H9 (cell line): Measurements from ENCODE around the gene ACYP2. TPM values are rescaled to one million over a fixed set of nuclear protein-coding genes. Genes with fewer than 3 reads are reported as not detected.

Experiments used
- DNase-seq: peaks from one replicate; pipeline ENCODE4 v3.0.0-alpha.2; 2017
- H2AFZ ChIP-seq: one replicate; pipeline ENCODE4 v1.6.1; 2013; ENCODE audit warnings: mild to moderate bottlenecking, low read length, control low read depth, moderate library complexity
- H2AK5ac ChIP-seq: 2 replicates; pipeline ENCODE4 v1.6.1; 2013; ENCODE audit warnings: low read length, control low read depth, mixed read lengths; ENCODE audit not compliant: insufficient read length
- H2BK120ac ChIP-seq: one replicate; pipeline ENCODE4 v1.6.1; 2013; ENCODE audit warnings: low read depth, mild to moderate bottlenecking, low read length, control low read depth, inconsistent platforms; ENCODE audit not compliant: poor library complexity, severe bottlenecking
- H2BK12ac ChIP-seq: 2 replicates; pipeline ENCODE4 v1.6.1; 2013; ENCODE audit warnings: low read length, control low read depth, mixed read lengths, low read depth; ENCODE audit not compliant: insufficient read length
- H2BK15ac ChIP-seq: 2 replicates; pipeline ENCODE4 v1.6.1; 2013; ENCODE audit warnings: low read depth, low read length, control low read depth
- H2BK20ac ChIP-seq: one replicate; pipeline ENCODE4 v1.6.1; 2013; ENCODE audit warnings: low read depth, mild to moderate bottlenecking, low read length, control low read depth, inconsistent platforms; ENCODE audit not compliant: poor library complexity, severe bottlenecking
- H2BK5ac ChIP-seq: 2 replicates; pipeline ENCODE4 v1.6.1; 2013; ENCODE audit warnings: low read length, control low read depth, mixed read lengths; ENCODE audit not compliant: insufficient read length
- H3K14ac ChIP-seq: 2 replicates; pipeline ENCODE4 v1.6.1; 2013; ENCODE audit warnings: low read length, control low read depth; ENCODE audit not compliant: insufficient read depth
- H3K18ac ChIP-seq: 2 replicates; pipeline ENCODE4 v1.6.1; 2013; ENCODE audit warnings: low read depth, mild to moderate bottlenecking, mixed read lengths, low read length, control low read depth; ENCODE audit not compliant: insufficient read length
- H3K23ac ChIP-seq: 2 replicates; pipeline ENCODE4 v1.6.1; 2013; ENCODE audit warnings: low read length, control low read depth, mixed read lengths, low read depth; ENCODE audit not compliant: insufficient read length
- H3K23me2 ChIP-seq: 2 replicates; pipeline ENCODE4 v1.6.1; 2013; ENCODE audit warnings: low read depth, mild to moderate bottlenecking, mixed read lengths, low read length, control low read depth; ENCODE audit not compliant: insufficient read length, poor library complexity, severe bottlenecking
- H3K27ac ChIP-seq: 2 replicates; pipeline ENCODE4 v1.5.1; 2013; ENCODE audit warnings: low read length, control low read depth, mixed read lengths, low read depth; ENCODE audit not compliant: insufficient read length
- H3K27me3 ChIP-seq: 2 replicates; pipeline ENCODE4 v1.6.1; 2013; ENCODE audit warnings: low read length, control low read depth, inconsistent platforms; ENCODE audit not compliant: insufficient read depth
- H3K4ac ChIP-seq: 2 replicates; pipeline ENCODE4 v1.6.1; 2013; ENCODE audit warnings: low read depth, mild to moderate bottlenecking, control low read depth, inconsistent platforms, low read length, moderate library complexity
- H3K4me1 ChIP-seq: 2 replicates; pipeline ENCODE4 v1.6.1; 2013; ENCODE audit warnings: low read length, control low read depth, inconsistent platforms; ENCODE audit not compliant: insufficient read depth
- H3K4me2 ChIP-seq: 2 replicates; pipeline ENCODE4 v1.6.1; 2013; ENCODE audit warnings: low read length, control low read depth, mixed read lengths; ENCODE audit not compliant: insufficient read length, insufficient read depth
- H3K56ac ChIP-seq: 2 replicates; pipeline ENCODE4 v1.6.1; 2013; ENCODE audit warnings: low read depth, mild to moderate bottlenecking, mixed read lengths, low read length, control low read depth; ENCODE audit not compliant: insufficient read length
- H3K79me1 ChIP-seq: 2 replicates; pipeline ENCODE4 v1.6.1; 2013; ENCODE audit warnings: low read depth, mild to moderate bottlenecking, moderate library complexity, low read length, control low read depth, inconsistent platforms; ENCODE audit not compliant: insufficient read depth, poor library complexity, severe bottlenecking
- H3K79me2 ChIP-seq: 2 replicates; pipeline ENCODE4 v1.6.1; 2013; ENCODE audit warnings: low read length, control low read depth, inconsistent platforms; ENCODE audit not compliant: insufficient read depth
- H3K9ac ChIP-seq: 2 replicates; pipeline ENCODE4 v1.6.1; 2013; ENCODE audit warnings: low read length, control low read depth, mixed read lengths; ENCODE audit not compliant: insufficient read length; ENCODE audit errors: extremely low read depth
- H3K9me3 ChIP-seq: one replicate; pipeline ENCODE4 v1.6.1; 2013; ENCODE audit warnings: low read depth, low read length, inconsistent platforms; ENCODE audit not compliant: control insufficient read depth
- H3T11ph ChIP-seq: one replicate; pipeline ENCODE4 v1.6.1; 2013; ENCODE audit warnings: mild to moderate bottlenecking, low read length, control low read depth, inconsistent platforms
- H4K20me1 ChIP-seq: one replicate; pipeline ENCODE4 v1.6.1; 2013; ENCODE audit not compliant: control insufficient read depth, insufficient read length, insufficient read depth
- H4K5ac ChIP-seq: 2 replicates; pipeline ENCODE4 v1.6.1; 2013; ENCODE audit warnings: low read depth, mild to moderate bottlenecking, mixed read lengths, low read length, control low read depth; ENCODE audit not compliant: insufficient read length
- H4K8ac ChIP-seq: replicated peaks from 2 replicates; pipeline ENCODE4 v1.6.1; 2013; ENCODE audit warnings: low read length, control low read depth, mixed read lengths, low read depth; ENCODE audit not compliant: insufficient read length
- H4K91ac ChIP-seq: 2 replicates; pipeline ENCODE4 v1.6.1; 2013; ENCODE audit warnings: low read depth, mild to moderate bottlenecking, moderate library complexity, mixed read lengths, low read length, control low read depth; ENCODE audit not compliant: insufficient read length
- H3K27ac Mint-ChIP-seq, 3 experiments: 2 replicates in 2 of 3; 3 replicates in 1 of 3; pipeline ENCODE4 v1.8.0; 2020 to 2021; ENCODE audit warnings: mixed read lengths in 3 of 3, mild to moderate bottlenecking in 1 of 3, moderate library complexity in 1 of 3
- H3K27me3 Mint-ChIP-seq: 2 replicates; pipeline ENCODE4 v1.8.0; 2021; ENCODE audit warnings: low read depth, mild to moderate bottlenecking, moderate library complexity, mixed read lengths
- H3K36me3 Mint-ChIP-seq, 3 experiments: 2 replicates in 2 of 3; 3 replicates in 1 of 3; pipeline ENCODE4 v1.8.0; 2020 to 2021; ENCODE audit warnings: low read depth in 3 of 3, mixed read lengths in 3 of 3; ENCODE audit not compliant: insufficient read depth in 1 of 3
- H3K4me1 Mint-ChIP-seq, 2 experiments: 2 replicates each; pipeline ENCODE4 v1.8.0; 2020; ENCODE audit warnings: mixed read lengths in 2 of 2
- H3K4me3 Mint-ChIP-seq, 2 experiments: 2 replicates in 1 of 2; 3 replicates in 1 of 2; pipeline ENCODE4 v1.8.0; 2020 to 2021; ENCODE audit warnings: mild to moderate bottlenecking in 2 of 2, mixed read lengths in 2 of 2, moderate library complexity in 1 of 2
- H3K9me3 Mint-ChIP-seq, 2 experiments: 2 replicates in 1 of 2; 3 replicates in 1 of 2; pipeline ENCODE4 v1.8.0; 2020; ENCODE audit warnings: mild to moderate bottlenecking in 2 of 2, mixed read lengths in 2 of 2, moderate library complexity in 1 of 2
- WGBS: extraction: QIAGEN DNeasy Blood & Tissue Kit; methylation state at CpG from one replicate; pipeline ENCODE4 v1.1.7; 2013; ENCODE audit warnings: missing lambda C conversion rate, low lambda C conversion rate, mixed read lengths; ENCODE audit not compliant: insufficient read length; ENCODE audit errors: extremely low coverage; 5-methylcytosine and 5-hydroxymethylcytosine counted together
- total RNA-seq: library from RNA; stranded (reverse); gene quantifications from 2 replicates; pipeline ENCODE4 v1.2.1, GENCODE V29; 2021
- TF ChIP-seq, protein P1 (sequence below): fragments of 200-600 bp; sonication (generic); conservative IDR thresholded peaks from 3 replicates; pipeline ENCODE4 v1.8.0; 2021; ENCODE audit warnings: antibody characterized with exemption, mild to moderate bottlenecking

The ACYP2 gene
- total RNA-seq, 1 experiment from 2014 or later: 3.2 TPM

DNA sequence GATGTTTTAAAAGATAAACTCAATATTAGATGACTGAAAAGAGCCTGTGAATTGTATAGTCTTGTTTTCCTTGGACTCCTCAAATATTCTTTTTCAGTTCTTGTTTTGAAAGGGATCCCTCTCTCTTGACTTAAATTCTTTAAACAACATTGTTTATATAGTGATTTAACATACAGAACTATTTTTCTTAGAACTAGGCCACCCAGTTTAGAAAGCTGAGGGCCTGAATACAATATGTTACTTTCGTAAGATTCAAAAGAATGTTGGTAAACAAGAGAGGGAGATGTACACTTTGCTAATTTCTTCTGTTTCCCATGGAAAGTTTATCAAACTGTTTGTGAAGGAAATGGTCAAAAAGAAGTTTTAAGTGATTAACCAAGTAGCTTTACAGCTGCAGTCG lies 146.1 kb downstream of the ACYP2 start:
- no peaks in the 10 kb centered on the region for H3K4me1 ChIP-seq
- no peak overlapping the region for H4K8ac ChIP-seq
- no peak overlapping the region for H3K4me2 ChIP-seq
- no peak overlapping the region for H3K18ac ChIP-seq
- no peak overlapping the region for H3K23ac ChIP-seq
- Mint-ChIP-seq H3K9me3 (peaks cover 15 to 18% of the 10 kb centered on the region in 2 experiments; a peak in 4 of 5 replicates), H3K36me3 (peaks cover 0 to 11% (median 2%) of the 10 kb centered on the region in 3 experiments; a peak in 5 of 7 replicates), H3K27ac (no peak overlapping the region), H3K4me3 (no peak overlapping the region), H3K4me1 (no peaks in the 10 kb centered on the region), H3K27me3 (no peaks in the 10 kb centered on the region)
- no peak overlapping the region for H3K4ac ChIP-seq
- H3K27me3 ChIP-seq: no peaks in the 10 kb centered on the region
- H3K23me2 ChIP-seq: no peaks in the 10 kb centered on the region
- H4K20me1 ChIP-seq: no peaks in the 10 kb centered on the region
- no peak overlapping the region for H2BK12ac ChIP-seq
- H4K91ac ChIP-seq: no peak overlapping the region
- no peak overlapping the region for H3K56ac ChIP-seq
- H4K5ac ChIP-seq: no peak overlapping the region
- no peak for DNase-seq
- no peak overlapping the region for H3T11ph ChIP-seq
- WGBS: no CpG with 5 or more reads among the region's 2 CpGs
- H2AK5ac ChIP-seq: no peak overlapping the region
- H2BK5ac ChIP-seq: no peak overlapping the region
- no peak overlapping the region for H3K14ac ChIP-seq
- H3K9me3 ChIP-seq: no peaks in the 10 kb centered on the region
- TF ChIP-seq, protein P1, sequence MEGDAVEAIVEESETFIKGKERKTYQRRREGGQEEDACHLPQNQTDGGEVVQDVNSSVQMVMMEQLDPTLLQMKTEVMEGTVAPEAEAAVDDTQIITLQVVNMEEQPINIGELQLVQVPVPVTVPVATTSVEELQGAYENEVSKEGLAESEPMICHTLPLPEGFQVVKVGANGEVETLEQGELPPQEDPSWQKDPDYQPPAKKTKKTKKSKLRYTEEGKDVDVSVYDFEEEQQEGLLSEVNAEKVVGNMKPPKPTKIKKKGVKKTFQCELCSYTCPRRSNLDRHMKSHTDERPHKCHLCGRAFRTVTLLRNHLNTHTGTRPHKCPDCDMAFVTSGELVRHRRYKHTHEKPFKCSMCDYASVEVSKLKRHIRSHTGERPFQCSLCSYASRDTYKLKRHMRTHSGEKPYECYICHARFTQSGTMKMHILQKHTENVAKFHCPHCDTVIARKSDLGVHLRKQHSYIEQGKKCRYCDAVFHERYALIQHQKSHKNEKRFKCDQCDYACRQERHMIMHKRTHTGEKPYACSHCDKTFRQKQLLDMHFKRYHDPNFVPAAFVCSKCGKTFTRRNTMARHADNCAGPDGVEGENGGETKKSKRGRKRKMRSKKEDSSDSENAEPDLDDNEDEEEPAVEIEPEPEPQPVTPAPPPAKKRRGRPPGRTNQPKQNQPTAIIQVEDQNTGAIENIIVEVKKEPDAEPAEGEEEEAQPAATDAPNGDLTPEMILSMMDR: no peak
- H2BK120ac ChIP-seq: no peak overlapping the region
- no peaks in the 10 kb centered on the region for H3K79me2 ChIP-seq
- H3K79me1 ChIP-seq: no peaks in the 10 kb centered on the region
- H2BK15ac ChIP-seq: no peak overlapping the region
- no peak overlapping the region for H3K9ac ChIP-seq
- H3K27ac ChIP-seq: no peak overlapping the region
- no peak overlapping the region for H2AFZ ChIP-seq
- H2BK20ac ChIP-seq: no peak overlapping the region
